ENCODE results near the gene S100Z.

GRCh38 chr5:76810236-76810635, 39.6 kb upstream of the S100Z start:
- no peak for TF ChIP-seq ZBTB11 (tag by site-specific recombination; conservative IDR thresholded peaks at IDR 0.05; ENCODE audit: low read depth)
- no peak for TF ChIP-seq PRDM10 (tag by site-specific recombination; IDR thresholded peaks at IDR 0.05)
- TF ChIP-seq CTCF (tag by site-specific recombination; IDR thresholded peaks at IDR 0.05), result no peak
- no peak for TF ChIP-seq SALL2 (tag by site-specific recombination; IDR thresholded peaks at IDR 0.05; ENCODE audit: borderline replicate concordance)
- no peak for TF ChIP-seq ZNF654 (tag by site-specific recombination; IDR thresholded peaks at IDR 0.05; ENCODE audit: low read depth)
- no peak for TF ChIP-seq ZNF19 (tag by site-specific recombination; IDR thresholded peaks at IDR 0.05; ENCODE audit: low read depth)
- TF ChIP-seq ZNF184 (tag by site-specific recombination; IDR thresholded peaks at IDR 0.05), result no peak
- TF ChIP-seq ZNF133 (tag by site-specific recombination; IDR thresholded peaks at IDR 0.05), result no peak
- TF ChIP-seq ZNF600 (tag by site-specific recombination; IDR thresholded peaks at IDR 0.05), result no peak
- no peak for TF ChIP-seq YY1 (tag by site-specific recombination; IDR thresholded peaks at IDR 0.05)
